ENCODE data around the gene CCDC110. TPM values are rescaled to one million over a fixed set of nuclear protein-coding genes. Genes with fewer than 3 reads are reported as not detected.
A peak's percentile ranks its signal among the peaks of the same experiment; 100 is the strongest.

Gene CCDC110
- total RNA-seq, 1 experiment from 2014 or later: 4.3 TPM

DNA sequence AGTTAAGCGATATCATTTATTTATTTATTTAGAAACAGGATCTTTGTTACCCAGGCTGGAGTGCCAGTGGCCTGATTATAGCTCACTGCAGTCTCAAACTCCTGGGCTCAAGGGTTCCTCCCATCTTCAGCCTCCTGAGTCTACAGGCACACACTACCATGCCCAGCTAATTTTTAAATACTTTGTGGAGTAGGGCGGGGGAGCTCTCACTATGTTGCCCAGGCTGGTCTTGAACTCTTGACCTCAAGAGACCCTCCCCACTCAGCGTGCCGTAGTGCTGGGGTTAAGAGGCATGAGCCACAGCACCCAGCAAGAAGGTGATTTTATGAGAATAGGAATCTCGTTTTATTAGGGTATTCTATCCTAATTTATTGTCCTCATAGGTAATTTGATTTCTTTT is 41.9 kb downstream of the CCDC110 start:
- H3F3A ChIP-seq (ENCODE audit: insufficient read depth, low read depth): no peaks in the 10 kb centered on the region
- no peaks in the 10 kb centered on the region for H3K36me3 ChIP-seq (ENCODE audit: low read depth)
- TF ChIP-seq EZH2 (IDR thresholded peaks at IDR 0.05; ENCODE audit: low read depth): no peak
- TF ChIP-seq CTCF (conservative IDR thresholded peaks at IDR 0.05): no peak
- H3K9me2 ChIP-seq (ENCODE audit: insufficient read depth): no peaks in the 10 kb centered on the region
- CTCF ChIA-PET: no interaction called here
- H3K27ac ChIP-seq: no peak overlapping the region
- BruUV-seq (replicated peaks): no TSS peak
- no peaks in the 10 kb centered on the region for H3K9me3 ChIP-seq (ENCODE audit: insufficient read depth, low read depth)
- no peak overlapping the region for H2AFZ ChIP-seq
- H3K79me2 ChIP-seq (ENCODE audit: low read depth): 0 out of 2 replicates have a peak, but pooled peaks cover 4% of the 10 kb centered on the region
- no peaks in the 10 kb centered on the region for H3K27me3 ChIP-seq (ENCODE audit: insufficient read depth, low read depth)
- H3K4me2 ChIP-seq: no peak overlapping the region
- intact Hi-C loops (cut with micrococcal nuclease; ENCODE audit: unreplicated experiment): loop anchor here (5.0 kb wide), 1 partner anchor 168 kb away; no protein-coding TSS in a partner anchor
- no peaks in the 10 kb centered on the region for H4K20me1 ChIP-seq (ENCODE audit: insufficient read depth)
- POLR2A ChIA-PET (ENCODE audit: unreplicated experiment): no interaction called here
- H3K4me3 ChIP-seq: no peak overlapping the region
- DNase-seq: no peak
- H3K4me1 ChIP-seq (replicated peaks; ENCODE audit: insufficient read depth): peaks cover 5% of the 10 kb centered on the region

- Histone ChIP-seq H3K36me3 (ENCODE audit: low read depth) (no peaks in the 10 kb centered on the region), H3F3A (ENCODE audit: insufficient read depth, low read depth) (no peaks in the 10 kb centered on the region), H3K79me2 (ENCODE audit: low read depth) (0 out of 2 replicates have a peak, but pooled peaks cover 4% of the 10 kb centered on the region), H3K4me2 (no peak overlapping the region), H2AFZ (no peak overlapping the region), H3K4me3 (no peak overlapping the region), H3K27me3 (ENCODE audit: insufficient read depth, low read depth) (no peaks in the 10 kb centered on the region), H3K27ac (no peak overlapping the region), H3K9me2 (ENCODE audit: insufficient read depth) (no peaks in the 10 kb centered on the region), H4K20me1 (ENCODE audit: insufficient read depth) (no peaks in the 10 kb centered on the region), H3K4me1 (replicated peaks; ENCODE audit: insufficient read depth) (peaks cover 10% of the 10 kb centered on the region), H3K9me3 (ENCODE audit: insufficient read depth, low read depth) (no peaks in the 10 kb centered on the region)
- BruUV-seq (replicated peaks): TSS peak; percentile 35
- ChIA-PET CTCF (no interaction called here), POLR2A (ENCODE audit: unreplicated experiment) (interaction anchor here (1.0 kb wide), 1 partner anchor 133 kb away, joined by 8 read pairs; no protein-coding TSS in a partner anchor)
- TF ChIP-seq EZH2 (IDR thresholded peaks at IDR 0.05; ENCODE audit: low read depth) (no peak), CTCF (conservative IDR thresholded peaks at IDR 0.05) (no peak)
- DNase-seq: no peak
- intact Hi-C loops (cut with micrococcal nuclease; ENCODE audit: unreplicated experiment): loop anchor here (5.0 kb wide), 1 partner anchor 170 kb away; no protein-coding TSS in a partner anchor
Measured at GRCh38 chr4:185426960-185427688, 44.4 kb downstream of the CCDC110 start.

GRCh38 chr4:185425647-185426352 is 45.7 kb downstream of the CCDC110 start, which contains the start of gene UFSP2:
UFSP2 (minus strand) TSS chr4:185425964; CDS start chr4:185425868, 96 bp downstream.
- Histone ChIP-seq H3K9me3 (ENCODE audit: insufficient read depth, low read depth) (no peaks in the 10 kb centered on the region), H2AFZ (peak within 1 kb of the TSS; percentile 94), H3K4me3 (peak within 1 kb of the TSS; percentile 82), H3K79me2 (ENCODE audit: low read depth) (0 out of 2 replicates have a peak, but pooled peaks cover 4% of the 10 kb centered on the region), H3K36me3 (ENCODE audit: low read depth) (no peaks in the 10 kb centered on the region), H3K4me1 (replicated peaks; ENCODE audit: insufficient read depth) (peaks cover 10% of the 10 kb centered on the region), H3K27ac (peak within 1 kb of the TSS; percentile 77), H3K4me2 (peak within 1 kb of the TSS; percentile 97), H4K20me1 (ENCODE audit: insufficient read depth) (no peaks in the 10 kb centered on the region), H3F3A (ENCODE audit: insufficient read depth, low read depth) (no peaks in the 10 kb centered on the region), H3K9me2 (ENCODE audit: insufficient read depth) (no peaks in the 10 kb centered on the region), H3K27me3 (ENCODE audit: insufficient read depth, low read depth) (no peaks in the 10 kb centered on the region)
- TF ChIP-seq EZH2 (IDR thresholded peaks at IDR 0.05; ENCODE audit: low read depth) (no peak), CTCF (conservative IDR thresholded peaks at IDR 0.05) (no peak)
- no TSS peak for BruUV-seq (replicated peaks)
- intact Hi-C loops (cut with micrococcal nuclease; ENCODE audit: unreplicated experiment): loop anchor here (1.0 to 5.0 kb wide), 2 partner anchors 29 to 172 kb away; partner anchors contain the start of gene ANKRD37
- ChIA-PET POLR2A (ENCODE audit: unreplicated experiment) (interaction anchor here (0.6 to 1.0 kb wide), 3 partner anchors 27 to 134 kb away, joined by 3 to 8 read pairs (median 4); partner anchors contain the start of gene ANKRD37), CTCF (interaction anchor here (0.5 kb wide), 1 partner anchor 691 kb away, joined by 8 read pairs; no protein-coding TSS in a partner anchor)
- peak; percentile 59 to 81 for DNase-seq

All from PC-9 (cell line).